Measurements from ENCODE around the gene SV2B. TPM values are rescaled to one million over a fixed set of nuclear protein-coding genes. Genes with fewer than 3 reads are reported as not detected.
"Not testable (repeated sequence)": the region's sequence is repeated elsewhere in the genome, so short reads cannot be mapped to it uniquely, and the experiment has no call there.

Gene SV2B
- total RNA-seq, 1 donor: not detected

DNA sequence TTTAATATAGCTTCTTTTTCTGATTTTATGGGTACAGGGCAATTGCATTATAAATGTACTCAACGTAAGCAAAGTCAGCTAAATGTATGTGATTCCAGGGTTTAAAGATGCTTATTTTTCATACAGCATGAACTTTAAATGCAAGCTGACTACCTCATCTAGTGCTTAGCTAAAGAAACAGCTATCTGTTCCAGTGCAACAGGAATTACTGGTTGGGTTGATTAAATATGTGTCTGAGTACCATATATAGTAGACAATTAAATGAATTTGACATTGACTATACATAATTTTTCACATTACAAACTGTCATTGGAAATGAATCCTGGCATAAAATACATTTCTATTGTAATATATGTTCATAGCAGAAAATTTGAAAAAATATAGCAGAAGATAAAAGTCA lies 26.3 kb upstream of the SV2B start:
- H3K4me3 ChIP-seq (ENCODE audit: low read depth, low read length): no peak overlapping the region
- TF ChIP-seq CTCF (IDR thresholded peaks at IDR 0.05; ENCODE audit: insufficient read depth, low read depth, low read length): no peak
- DNase-seq (ENCODE audit: low read depth): no peak

GRCh38 chr15:91075739-91076138 lies 24.3 kb upstream of the SV2B start:
- TF ChIP-seq CTCF (IDR thresholded peaks at IDR 0.05; ENCODE audit: insufficient read depth, low read depth, low read length): no peak
- no peak for DNase-seq (ENCODE audit: low read depth)
- H3K4me3 ChIP-seq (ENCODE audit: low read depth, low read length): no peak overlapping the region

DNA sequence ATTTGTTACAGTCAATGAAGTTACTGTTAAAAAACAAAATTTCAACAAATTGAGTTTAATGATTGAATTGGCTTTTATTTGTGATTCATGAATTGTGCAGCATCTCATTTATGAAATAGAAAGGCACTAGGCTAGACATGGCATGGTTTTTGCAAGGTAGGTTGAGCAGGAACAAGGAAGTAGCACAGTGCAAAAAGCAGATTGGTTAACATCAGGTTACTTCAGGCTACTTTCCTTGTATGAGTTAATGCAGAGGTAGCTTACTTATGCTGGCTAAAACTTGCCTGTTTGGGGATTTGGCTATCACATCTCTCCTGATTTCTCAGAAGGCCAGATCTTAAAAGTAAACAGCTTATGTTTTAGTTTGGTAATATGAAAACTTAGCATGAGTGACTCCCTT lies 23.0 kb upstream of the SV2B start:
- no peak for DNase-seq (ENCODE audit: low read depth)
- no peak overlapping the region for H3K4me3 ChIP-seq (ENCODE audit: low read depth, low read length)
- no peak for TF ChIP-seq CTCF (IDR thresholded peaks at IDR 0.05; ENCODE audit: insufficient read depth, low read depth, low read length)

- DNase-seq (ENCODE audit: low read depth); H3K4me3 ChIP-seq (ENCODE audit: low read depth, low read length): not testable (repeated sequence)
Measured at GRCh38 chr15:91093866-91094265, 6.2 kb upstream of the SV2B start.

- no peak for DNase-seq (ENCODE audit: low read depth)
- H3K4me3 ChIP-seq (ENCODE audit: low read depth, low read length): no peak overlapping the region
- TF ChIP-seq CTCF (IDR thresholded peaks at IDR 0.05; ENCODE audit: insufficient read depth, low read depth, low read length): no peak
Measured at GRCh38 chr15:91098451-91098850, 1.6 kb upstream of the SV2B start.

DNA sequence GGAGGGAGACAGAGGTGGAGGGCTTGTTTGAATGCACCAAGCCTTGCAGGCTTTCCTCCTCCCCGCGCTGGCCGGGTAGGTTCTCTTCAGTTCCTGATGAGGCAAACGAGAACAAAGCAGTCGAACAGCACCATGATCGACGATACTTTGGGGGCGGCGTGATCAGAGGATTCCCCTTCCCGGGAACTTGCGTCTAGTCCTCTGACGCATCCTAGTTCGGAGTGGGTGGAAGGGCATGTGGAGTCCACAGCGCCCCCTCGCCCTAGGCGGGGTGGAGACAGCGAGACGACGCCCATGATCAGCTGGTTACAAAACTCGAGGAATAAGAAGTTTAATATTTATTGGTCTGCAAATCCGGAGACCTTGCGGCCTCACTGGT lies 452 bp upstream of the SV2B start:
- DNase-seq (ENCODE audit: low read depth): peak; percentile 18
- TF ChIP-seq CTCF (IDR thresholded peaks at IDR 0.05; ENCODE audit: insufficient read depth, low read depth, low read length): no peak
- peak overlapping the region; percentile 24 for H3K4me3 ChIP-seq (ENCODE audit: low read depth, low read length)

- H3K4me3 ChIP-seq (ENCODE audit: low read depth, low read length): peak overlapping the region; percentile 48
- no peak for TF ChIP-seq CTCF (IDR thresholded peaks at IDR 0.05; ENCODE audit: insufficient read depth, low read depth, low read length)
- DNase-seq (ENCODE audit: low read depth): no peak
Measured at GRCh38 chr15:91100814-91101607, 954 bp downstream of the SV2B start.

All from fibroblast of villous mesenchyme (primary cell).